ENCODE data around the gene ATAD3C. TPM values are rescaled to one million over a fixed set of nuclear protein-coding genes. Genes with fewer than 3 reads are reported as not detected.

The ATAD3C gene
- total RNA-seq: not detected in 2 replicates

GRCh38 chr1:1449099-1449739 lies at the start of gene ATAD3C:
ATAD3C (plus strand) TSS chr1:1449689; CDS start chr1:1450684, 995 bp downstream.

DNA sequence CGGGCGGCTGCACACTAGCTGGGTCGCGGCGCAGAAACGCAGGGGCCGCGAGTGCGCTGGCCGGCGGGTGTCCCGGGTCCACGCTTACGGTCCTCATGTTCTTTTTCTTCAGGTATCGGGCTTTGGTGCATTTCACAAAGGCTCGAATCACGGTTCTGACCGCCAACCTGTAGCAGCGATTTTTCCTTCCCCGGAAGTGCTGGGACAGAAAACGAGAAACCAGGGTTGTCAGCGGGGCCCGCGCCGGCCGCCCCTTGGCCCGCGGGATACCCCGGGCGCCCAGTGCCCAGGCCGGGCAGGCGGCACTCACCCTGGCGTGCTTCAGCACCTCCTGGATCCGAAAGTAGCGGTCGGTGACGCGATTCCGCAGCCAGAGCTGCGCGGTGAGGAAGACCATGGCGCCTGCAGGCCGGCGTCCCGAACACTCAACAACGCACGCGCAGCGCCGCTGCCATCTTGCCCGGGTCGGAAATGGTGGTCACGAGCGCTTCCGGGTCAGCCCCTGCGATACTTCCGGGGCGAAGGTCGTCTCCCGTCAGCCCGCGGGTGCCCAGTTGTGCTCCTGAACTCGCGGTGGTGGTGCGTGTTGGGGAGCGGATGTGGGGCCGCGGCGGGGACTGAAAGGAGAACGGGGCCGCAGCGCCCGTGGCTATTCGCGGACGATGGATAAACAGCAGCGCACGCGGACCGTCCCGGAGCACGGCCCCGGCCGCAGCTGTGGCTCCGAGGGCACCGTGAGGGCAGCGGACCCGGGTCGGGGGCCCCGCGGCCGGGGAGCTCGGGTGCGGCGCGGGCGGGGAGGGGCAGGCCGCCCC lies 42.5 kb upstream of the ATAD3C start, which contains the start of gene MRPL20:
Gene MRPL20, minus strand, starts transcription at position 473 of the 815 bp plus-strand sequence. Its CDS starts 76 bp downstream, at position 397.

GRCh38 chr1:1421147-1421906 lies 28.2 kb upstream of the ATAD3C start, which contains the start of gene ANKRD65:
ANKRD65 (minus strand) TSS chr1:1421276; CDS start chr1:1421005, 271 bp downstream.

GRCh38 chr1:1435106-1435903 lies 14.2 kb upstream of the ATAD3C start, which contains the start of gene VWA1:
VWA1 (plus strand) TSS chr1:1435690; CDS start chr1:1435749, 59 bp downstream.

DNA sequence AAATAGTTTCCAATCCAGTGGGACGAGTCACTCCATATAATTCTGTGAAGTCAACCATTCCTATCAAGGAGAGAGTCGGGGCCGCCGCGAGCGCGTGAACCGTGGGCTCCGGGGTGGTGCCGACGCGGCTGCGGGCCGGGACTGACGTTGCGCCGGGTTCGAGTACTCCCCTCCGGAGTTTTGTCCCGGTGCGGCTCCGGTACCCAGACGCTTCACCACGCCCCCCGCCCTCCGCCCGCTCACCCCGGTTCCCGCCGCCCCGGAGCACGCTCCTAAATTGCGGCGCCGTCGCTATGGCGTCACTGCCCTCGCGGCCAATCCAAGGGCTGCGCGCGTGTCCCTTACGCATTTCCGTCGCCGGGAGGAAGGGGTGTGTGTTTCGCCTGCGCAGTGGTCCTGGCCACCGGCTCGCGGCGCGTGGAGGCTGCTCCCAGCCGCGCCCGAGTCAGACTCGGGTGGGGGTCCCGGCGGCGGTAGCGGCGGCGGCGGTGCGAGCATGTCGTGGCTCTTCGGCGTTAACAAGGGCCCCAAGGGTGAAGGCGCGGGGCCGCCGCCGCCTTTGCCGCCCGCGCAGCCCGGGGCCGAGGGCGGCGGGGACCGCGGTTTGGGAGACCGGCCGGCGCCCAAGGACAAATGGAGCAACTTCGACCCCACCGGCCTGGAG lies 22.0 kb downstream of the ATAD3C start, which contains the start of gene ATAD3B:
Gene ATAD3B, plus strand, starts transcription at position 377 of the 664 bp plus-strand sequence. Its CDS starts 120 bp downstream, at position 497.

DNA sequence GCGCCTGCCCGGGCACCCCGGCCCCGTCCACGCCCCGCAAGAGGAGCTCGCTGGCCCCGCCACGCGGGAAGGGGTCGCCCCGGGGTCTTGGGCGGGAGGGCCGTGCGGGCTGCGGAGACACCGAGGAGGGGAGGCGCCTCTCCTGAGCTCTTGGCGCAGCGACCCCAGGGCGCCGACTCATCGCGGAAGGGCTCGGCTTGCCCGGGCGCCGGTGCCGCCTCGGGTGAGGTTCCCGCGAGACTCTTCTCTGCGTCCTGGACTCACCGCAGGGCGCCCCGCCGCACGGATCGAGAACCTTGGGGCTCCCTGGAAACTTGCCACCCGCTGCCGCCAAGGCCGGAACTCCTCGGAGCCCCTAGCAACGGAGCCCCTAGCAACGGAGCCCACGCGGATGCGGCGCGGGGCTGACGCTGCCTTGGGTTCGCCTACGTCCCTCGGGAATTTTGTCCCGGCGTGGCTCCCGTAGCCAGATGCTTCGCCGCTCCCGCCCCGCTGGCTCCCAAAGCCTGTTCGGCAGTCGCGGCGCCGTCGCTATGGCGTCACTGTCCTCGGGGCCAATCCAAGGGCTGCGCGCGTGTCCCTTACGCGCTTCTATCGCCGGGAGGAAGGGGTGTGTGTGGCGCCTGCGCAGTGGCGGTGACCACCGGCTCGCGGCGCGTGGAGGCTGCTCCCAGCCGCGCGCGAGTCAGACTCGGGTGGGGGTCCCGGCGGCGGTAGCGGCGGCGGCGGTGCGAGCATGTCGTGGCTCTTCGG lies 62.2 kb downstream of the ATAD3C start, which contains the start of gene ATAD3A:
Gene ATAD3A, plus strand, starts transcription at position 630 of the 753 bp plus-strand sequence. Its CDS starts 107 bp downstream, at position 737.

Other genes starting within 250 kb of the ATAD3C start
- not detected in 2 replicates for gene TNFRSF18, start 243.1 kb upstream of the ATAD3C start, total RNA-seq
- 1.9 TPM in 1 of 2 replicates, not detected in the other for gene TNFRSF4, start 235.5 kb upstream of the ATAD3C start, total RNA-seq
- gene SDF4, start 217.7 kb upstream of the ATAD3C start, total RNA-seq: 231 and 251 TPM in 2 replicates
- gene B3GALT6, start 217.5 kb upstream of the ATAD3C start, total RNA-seq: 21.7 and 38.4 TPM in 2 replicates
- 4.0 TPM in 1 of 2 replicates, not detected in the other for gene C1QTNF12, start 203.0 kb upstream of the ATAD3C start, total RNA-seq
- 31.1 and 39.7 TPM in 2 replicates for gene UBE2J2, start 175.8 kb upstream of the ATAD3C start, total RNA-seq
- 0.16 and 0.90 TPM in 2 replicates for gene SCNN1D, start 169.3 kb upstream of the ATAD3C start, total RNA-seq
- gene ACAP3, start 141.8 kb upstream of the ATAD3C start, total RNA-seq: 20.4 and 39.4 TPM in 2 replicates
- gene PUSL1, start 141.1 kb upstream of the ATAD3C start, total RNA-seq: 25.8 and 28.7 TPM in 2 replicates
- gene INTS11, start 125.0 kb upstream of the ATAD3C start, total RNA-seq: 64.3 and 78.3 TPM in 2 replicates
- gene CPTP, start 124.9 kb upstream of the ATAD3C start, total RNA-seq: 31.1 and 32.6 TPM in 2 replicates
- gene TAS1R3, start 118.4 kb upstream of the ATAD3C start, total RNA-seq: under 0.01 and 0.49 TPM in 2 replicates
- 43.1 and 48.4 TPM in 2 replicates for gene DVL1, start 100.3 kb upstream of the ATAD3C start, total RNA-seq
- 121 and 139 TPM in 2 replicates for gene MXRA8, start 91.1 kb upstream of the ATAD3C start, total RNA-seq
- gene AURKAIP1, start 74.5 kb upstream of the ATAD3C start, total RNA-seq: 117 and 148 TPM in 2 replicates
- gene CCNL2, start 50.4 kb upstream of the ATAD3C start, total RNA-seq: 79.7 and 127 TPM in 2 replicates
- gene MRPL20, start 42.4 kb upstream of the ATAD3C start, total RNA-seq: 76.9 and 98.2 TPM in 2 replicates
- 2.2 TPM in 1 of 2 replicates, not detected in the other for gene ANKRD65, start 28.4 kb upstream of the ATAD3C start, total RNA-seq
- gene VWA1, start 14.0 kb upstream of the ATAD3C start, total RNA-seq: 17.7 and 32.0 TPM in 2 replicates
- 15.7 and 19.9 TPM in 2 replicates for gene ATAD3B, start 22.1 kb downstream of the ATAD3C start, total RNA-seq
- 34.5 and 35.4 TPM in 2 replicates for gene ATAD3A, start 62.5 kb downstream of the ATAD3C start, total RNA-seq
- 7.0 TPM in 2 replicates for gene TMEM240, start 90.9 kb downstream of the ATAD3C start, total RNA-seq
- 85.7 and 101 TPM in 2 replicates for gene SSU72, start 125.2 kb downstream of the ATAD3C start, total RNA-seq
- 10.8 and 14.9 TPM in 2 replicates for gene FNDC10, start 150.4 kb downstream of the ATAD3C start, total RNA-seq
- gene MIB2, start 165.8 kb downstream of the ATAD3C start, total RNA-seq: 51.0 and 54.3 TPM in 2 replicates
- 15.7 and 30.8 TPM in 2 replicates for gene MMP23B, start 182.5 kb downstream of the ATAD3C start, total RNA-seq
- gene CDK11B, start 209.3 kb downstream of the ATAD3C start, total RNA-seq: 5.2 and 7.3 TPM in 2 replicates
- 20.6 and 23.0 TPM in 2 replicates for gene SLC35E2B, start 243.1 kb downstream of the ATAD3C start, total RNA-seq

All from cardiac atrium fibroblast (primary cell).